Astrocyte of the spinal cord (primary cell): Measurements from ENCODE around the gene CELA3B.

Experiments
- DNase-seq: peaks from one replicate; pipeline ENCODE4 v3.0.0; 2011; ENCODE audit warnings: low read depth, low spot score
- H3K4me3 ChIP-seq: 2 replicates; pipeline ENCODE4 v1.5.1; 2011; ENCODE audit warnings: low read depth, mild to moderate bottlenecking, low read length, moderate library complexity
- CTCF ChIP-seq: IDR thresholded peaks from 2 replicates; pipeline ENCODE4 v1.5.1; 2012; ENCODE audit warnings: low read depth, mild to moderate bottlenecking, low read length, inconsistent platforms
- in situ Hi-C: cut with HindIII; loops from 2 replicates; pipeline ENCODE4 v1.10.0; 2017; ENCODE audit warnings: low sequenced_read_pairs

CELA3B gene

GRCh38 chr1:21946836-21947587 lies 29.8 kb upstream of the CELA3B start:
- no peak overlapping the region for H3K4me3 ChIP-seq
- no peak for TF ChIP-seq CTCF
- in situ Hi-C loops, result no loop called here
- DNase-seq, result no peak

- no peak overlapping the region for H3K4me3 ChIP-seq
- in situ Hi-C loops, result no loop called here
- no peak for TF ChIP-seq CTCF
- DNase-seq, result no peak
Measured at GRCh38 chr1:21950734-21951133, 26.1 kb upstream of the CELA3B start.

- TF ChIP-seq CTCF, result no peak
- no peak overlapping the region for H3K4me3 ChIP-seq
- no peak for DNase-seq
- in situ Hi-C loops, result no loop called here
Measured at GRCh38 chr1:21951226-21951870, 25.5 kb upstream of the CELA3B start.

- TF ChIP-seq CTCF, result no peak
- no peak overlapping the region for H3K4me3 ChIP-seq
- in situ Hi-C loops, result no loop called here
- no peak for DNase-seq
Measured at GRCh38 chr1:21952786-21953520, 23.9 kb upstream of the CELA3B start.

GRCh38 chr1:21955058-21955457 lies 21.8 kb upstream of the CELA3B start:
- H3K4me3 ChIP-seq, result no peak overlapping the region
- no peak for TF ChIP-seq CTCF
- no peak for DNase-seq
- in situ Hi-C loops, result no loop called here

- no peak for TF ChIP-seq CTCF
- DNase-seq, result no peak
- in situ Hi-C loops, result no loop called here
Measured at GRCh38 chr1:21955501-21956281, 21.1 kb upstream of the CELA3B start.

More at GRCh38 chr1:21955501-21956281, 21.1 kb upstream of the CELA3B start:
- no peak overlapping the region for H3K4me3 ChIP-seq
